WTC11 (cell line): ENCODE data around the gene OSBPL9. TPM values are rescaled to one million over a fixed set of nuclear protein-coding genes. Genes with fewer than 3 reads are reported as not detected.

Experiments used
- ATAC-seq: fragments of 200-7000 bp; cut with Tn5 transposase; 2 replicates; pipeline ENCODE4 v1.10.0; 2021; ENCODE audit warnings: mild to moderate bottlenecking, moderate library complexity
- CTCF ChIA-PET: fragments of 300-600 bp; sonication (Branson Sonifier 250); formaldehyde crosslinking; loops from one replicate; lab custom pipeline; 2021; ENCODE audit warnings: antibody characterized with exemption; lab: Charles Lee
- POLR2A ChIA-PET: fragments of 350-600 bp; sonication (Branson Sonifier 250); formaldehyde crosslinking; loops from one replicate; lab custom pipeline; 2021; ENCODE audit warnings: antibody characterized with exemption; lab: Charles Lee
- DNase-seq: peaks from one replicate; pipeline ENCODE4 v3.0.0; 2021; ENCODE audit warnings: low spot score
- H3K27ac Mint-ChIP-seq: 2 replicates; pipeline ENCODE4 v1.8.0; 2021; ENCODE audit warnings: mixed read lengths
- H3K27me3 Mint-ChIP-seq: 2 replicates; pipeline ENCODE4 v1.8.0; 2021; ENCODE audit warnings: low read depth, mild to moderate bottlenecking, moderate library complexity, mixed read lengths
- H3K36me3 Mint-ChIP-seq: 2 replicates; pipeline ENCODE4 v1.8.0; 2021; ENCODE audit warnings: mixed read lengths
- H3K4me1 Mint-ChIP-seq: 2 replicates; pipeline ENCODE4 v1.8.0; 2022; ENCODE audit warnings: mixed read lengths
- H3K4me3 Mint-ChIP-seq: 2 replicates; pipeline ENCODE4 v1.8.0; 2021; ENCODE audit warnings: mild to moderate bottlenecking, moderate library complexity, mixed read lengths
- H3K9me3 Mint-ChIP-seq: 2 replicates; pipeline ENCODE4 v1.8.0; 2021; ENCODE audit warnings: mixed read lengths
- CREB1 ChIP-seq: sonication (generic); formaldehyde crosslinking; IDR thresholded peaks from 2 replicates; pipeline ENCODE4 v1.8.0; 2023; ENCODE audit warnings: mild to moderate bottlenecking, missing genetic modification reagents
- GRHL2 ChIP-seq: fragments of 250-450 bp; sonication (Bioruptor Pico); IDR thresholded peaks from 2 replicates; pipeline ENCODE4 v1.8.0; 2022; ENCODE audit warnings: mild to moderate bottlenecking, moderate library complexity; ENCODE audit not compliant: insufficient replicate concordance, severe bottlenecking
- ZNF138 ChIP-seq: sonication (generic); formaldehyde crosslinking; conservative IDR thresholded peaks from 2 replicates; pipeline ENCODE4 v1.8.1; 2022; ENCODE audit warnings: mild to moderate bottlenecking, moderate library complexity, missing genetic modification reagents
- total RNA-seq: library from RNA; stranded (reverse); gene quantifications from 3 replicates; pipeline ENCODE4 v1.2.3, GENCODE V29; 2021
- TF ChIP-seq, protein P1 (sequence below): fragments of 250-450 bp; sonication (Bioruptor Pico); IDR thresholded peaks from 2 replicates; pipeline ENCODE4 v1.9.0; 2021; ENCODE audit warnings: mild to moderate bottlenecking, borderline replicate concordance
- TF ChIP-seq, protein P2 (sequence below): sonication (generic); formaldehyde crosslinking; IDR thresholded peaks from 2 replicates; pipeline ENCODE4 v1.8.1; 2023; ENCODE audit warnings: mild to moderate bottlenecking, missing genetic modification reagents
- TF ChIP-seq, protein P3 (sequence below): fragments of 250-450 bp; sonication (Bioruptor Pico); IDR thresholded peaks from 2 replicates; pipeline ENCODE4 v1.9.0; 2021; ENCODE audit warnings: moderate library complexity, mild to moderate bottlenecking, inconsistent platforms, borderline replicate concordance
- TF ChIP-seq, protein P4 (sequence below): fragments of 200-600 bp; IDR thresholded peaks from 2 replicates; pipeline ENCODE4 v1.8.0; 2022; ENCODE audit warnings: antibody characterized with exemption

The OSBPL9 gene
- total RNA-seq, 1 experiment from 2014 or later, result 55.6 TPM

DNA sequence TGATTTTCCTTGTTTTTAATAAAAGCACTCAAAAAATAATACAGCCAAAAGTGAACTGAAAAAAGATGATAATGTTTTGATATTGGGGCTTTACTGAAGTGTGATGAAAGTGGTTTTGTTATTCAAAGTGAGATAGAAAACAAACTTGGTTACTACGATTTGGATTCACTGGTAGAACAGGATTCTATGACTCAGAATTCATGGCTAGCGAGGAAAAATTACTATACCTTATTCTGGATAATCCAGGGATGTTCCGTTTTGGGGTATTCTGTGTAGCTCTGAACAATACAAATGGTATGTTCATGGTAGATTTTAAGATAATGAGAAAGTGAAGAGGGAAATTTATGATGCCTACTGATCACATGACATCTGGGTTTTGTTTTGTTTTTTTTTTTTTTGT lies 144.0 kb downstream of the OSBPL9 start (continued):
- TF ChIP-seq, protein P1, sequence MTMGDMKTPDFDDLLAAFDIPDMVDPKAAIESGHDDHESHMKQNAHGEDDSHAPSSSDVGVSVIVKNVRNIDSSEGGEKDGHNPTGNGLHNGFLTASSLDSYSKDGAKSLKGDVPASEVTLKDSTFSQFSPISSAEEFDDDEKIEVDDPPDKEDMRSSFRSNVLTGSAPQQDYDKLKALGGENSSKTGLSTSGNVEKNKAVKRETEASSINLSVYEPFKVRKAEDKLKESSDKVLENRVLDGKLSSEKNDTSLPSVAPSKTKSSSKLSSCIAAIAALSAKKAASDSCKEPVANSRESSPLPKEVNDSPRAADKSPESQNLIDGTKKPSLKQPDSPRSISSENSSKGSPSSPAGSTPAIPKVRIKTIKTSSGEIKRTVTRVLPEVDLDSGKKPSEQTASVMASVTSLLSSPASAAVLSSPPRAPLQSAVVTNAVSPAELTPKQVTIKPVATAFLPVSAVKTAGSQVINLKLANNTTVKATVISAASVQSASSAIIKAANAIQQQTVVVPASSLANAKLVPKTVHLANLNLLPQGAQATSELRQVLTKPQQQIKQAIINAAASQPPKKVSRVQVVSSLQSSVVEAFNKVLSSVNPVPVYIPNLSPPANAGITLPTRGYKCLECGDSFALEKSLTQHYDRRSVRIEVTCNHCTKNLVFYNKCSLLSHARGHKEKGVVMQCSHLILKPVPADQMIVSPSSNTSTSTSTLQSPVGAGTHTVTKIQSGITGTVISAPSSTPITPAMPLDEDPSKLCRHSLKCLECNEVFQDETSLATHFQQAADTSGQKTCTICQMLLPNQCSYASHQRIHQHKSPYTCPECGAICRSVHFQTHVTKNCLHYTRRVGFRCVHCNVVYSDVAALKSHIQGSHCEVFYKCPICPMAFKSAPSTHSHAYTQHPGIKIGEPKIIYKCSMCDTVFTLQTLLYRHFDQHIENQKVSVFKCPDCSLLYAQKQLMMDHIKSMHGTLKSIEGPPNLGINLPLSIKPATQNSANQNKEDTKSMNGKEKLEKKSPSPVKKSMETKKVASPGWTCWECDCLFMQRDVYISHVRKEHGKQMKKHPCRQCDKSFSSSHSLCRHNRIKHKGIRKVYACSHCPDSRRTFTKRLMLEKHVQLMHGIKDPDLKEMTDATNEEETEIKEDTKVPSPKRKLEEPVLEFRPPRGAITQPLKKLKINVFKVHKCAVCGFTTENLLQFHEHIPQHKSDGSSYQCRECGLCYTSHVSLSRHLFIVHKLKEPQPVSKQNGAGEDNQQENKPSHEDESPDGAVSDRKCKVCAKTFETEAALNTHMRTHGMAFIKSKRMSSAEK (CRISPR knock-in tag), result no peak
- no peak for TF ChIP-seq CREB1 (CRISPR knock-in tag)

DNA sequence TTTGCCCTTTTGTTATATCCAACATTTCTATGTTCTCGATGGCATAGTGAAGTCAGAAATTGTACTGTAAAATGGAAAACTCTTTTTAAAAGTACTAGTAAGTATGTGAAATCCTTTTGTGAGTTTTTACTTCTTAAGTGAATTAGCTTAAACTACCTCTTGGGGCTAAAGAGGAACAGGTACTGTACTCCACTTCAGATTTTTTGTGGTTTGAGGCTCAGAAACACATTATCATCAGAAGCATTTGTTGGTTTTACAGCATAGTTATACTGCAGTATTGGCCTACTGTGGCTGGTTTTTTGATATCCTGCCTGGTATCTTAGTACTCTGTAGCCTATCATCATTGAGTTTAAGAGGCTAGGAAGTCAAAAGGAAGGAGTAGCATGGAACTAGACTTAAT lies 144.5 kb downstream of the OSBPL9 start:
- peaks cover 16% of the 10 kb centered on the region for H3K36me3 Mint-ChIP-seq
- ATAC-seq (no peak), DNase-seq (no peak)
- POLR2A ChIA-PET, result no interaction called here
- CTCF ChIA-PET, result no interaction called here
- no peak for TF ChIP-seq GRHL2 (CRISPR knock-in tag)
- no peaks in the 10 kb centered on the region for H3K4me1 Mint-ChIP-seq
- no peak overlapping the region for H3K27ac Mint-ChIP-seq
- no peaks in the 10 kb centered on the region for H3K9me3 Mint-ChIP-seq
- no peak overlapping the region for H3K4me3 Mint-ChIP-seq
- no peaks in the 10 kb centered on the region for H3K27me3 Mint-ChIP-seq

DNA sequence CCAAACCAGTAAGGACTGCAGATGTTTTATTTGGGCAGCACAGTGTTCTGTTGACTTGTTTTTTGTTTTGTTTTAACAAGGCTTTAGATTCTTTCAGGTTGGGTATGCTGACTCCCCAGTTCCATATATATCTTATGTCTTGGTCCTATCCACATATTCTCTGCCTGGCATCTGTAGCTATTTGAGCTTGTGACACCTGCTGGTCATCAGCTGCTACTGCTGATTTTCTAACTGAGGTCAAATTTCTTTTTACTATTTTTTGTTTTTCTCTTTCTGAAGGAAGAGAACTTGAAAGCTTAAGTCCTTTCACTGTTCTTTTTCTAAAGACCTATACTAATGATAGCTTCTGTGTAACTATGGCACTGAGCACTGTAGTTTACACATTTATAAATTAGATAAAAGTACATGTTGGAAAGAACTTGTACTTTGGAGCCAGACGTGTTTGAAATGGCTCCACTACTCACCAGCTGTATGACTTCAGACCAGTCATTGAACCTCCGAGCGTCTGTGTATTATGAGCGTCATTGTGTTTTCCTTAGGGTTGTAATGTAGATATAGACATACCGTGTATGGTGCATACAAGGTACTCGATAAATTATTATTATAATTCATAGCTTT lies 152.2 kb downstream of the OSBPL9 start:
- DNase-seq, result no peak
- H3K36me3 Mint-ChIP-seq, result peaks cover 48% of the 10 kb centered on the region
- CTCF ChIA-PET, result interaction anchor here (0.6 to 3.0 kb wide), 23 partner anchors 8 to 472 kb away, joined by 3 to 19 read pairs (median 4); partner anchors contain the start of gene EPS15

DNA sequence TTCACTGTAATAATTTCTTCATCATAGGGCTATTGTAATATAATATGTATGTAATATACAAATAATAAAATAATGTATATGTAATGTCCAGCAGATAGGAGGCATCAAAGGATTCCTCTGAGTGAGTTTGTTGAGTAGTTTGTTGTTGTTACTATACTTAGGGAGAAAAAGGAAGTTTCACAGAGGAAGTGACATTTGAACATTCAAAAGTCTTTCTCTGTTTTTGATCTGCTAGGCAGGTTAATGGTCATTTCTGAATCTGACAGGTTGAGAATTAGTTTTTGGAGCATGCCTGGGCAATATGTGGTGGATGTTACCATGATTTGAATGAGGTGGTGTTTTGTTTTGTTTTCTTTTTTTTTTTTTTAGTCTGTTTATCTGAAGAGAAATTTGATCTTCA lies 159.5 kb downstream of the OSBPL9 start:
- H3K27me3 Mint-ChIP-seq, result no peaks in the 10 kb centered on the region
- H3K4me3 Mint-ChIP-seq, result no peak overlapping the region
- H3K9me3 Mint-ChIP-seq, result peaks cover 4% of the 10 kb centered on the region
- CTCF ChIA-PET, result interaction anchor here (1.3 kb wide), 1 partner anchor 8 kb away, joined by 9 read pairs; no protein-coding TSS in a partner anchor
- DNase-seq, result no peak
- H3K27ac Mint-ChIP-seq, result peak overlapping the region; percentile 5; the same call in 1 of the 2 replicates
- ATAC-seq, result no peak
- TF ChIP-seq, protein P2, sequence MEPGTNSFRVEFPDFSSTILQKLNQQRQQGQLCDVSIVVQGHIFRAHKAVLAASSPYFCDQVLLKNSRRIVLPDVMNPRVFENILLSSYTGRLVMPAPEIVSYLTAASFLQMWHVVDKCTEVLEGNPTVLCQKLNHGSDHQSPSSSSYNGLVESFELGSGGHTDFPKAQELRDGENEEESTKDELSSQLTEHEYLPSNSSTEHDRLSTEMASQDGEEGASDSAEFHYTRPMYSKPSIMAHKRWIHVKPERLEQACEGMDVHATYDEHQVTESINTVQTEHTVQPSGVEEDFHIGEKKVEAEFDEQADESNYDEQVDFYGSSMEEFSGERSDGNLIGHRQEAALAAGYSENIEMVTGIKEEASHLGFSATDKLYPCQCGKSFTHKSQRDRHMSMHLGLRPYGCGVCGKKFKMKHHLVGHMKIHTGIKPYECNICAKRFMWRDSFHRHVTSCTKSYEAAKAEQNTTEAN, result no peak
- no peak for TF ChIP-seq ZNF138 (CRISPR knock-in tag)
- TF ChIP-seq, all 79 proteins: peak for 0
- POLR2A ChIA-PET, result no interaction called here
- Mint-ChIP-seq H3K4me1 (no peaks in the 10 kb centered on the region), H3K36me3 (peaks cover 43% of the 10 kb centered on the region)

More for the DNA sequence above, 152.2 kb downstream of the OSBPL9 start:
- Mint-ChIP-seq H3K4me3 (no peak overlapping the region), H3K27ac (no peak overlapping the region), H3K27me3 (no peaks in the 10 kb centered on the region), H3K9me3 (no peaks in the 10 kb centered on the region), H3K4me1 (no peaks in the 10 kb centered on the region)
- TF ChIP-seq, protein P3, sequence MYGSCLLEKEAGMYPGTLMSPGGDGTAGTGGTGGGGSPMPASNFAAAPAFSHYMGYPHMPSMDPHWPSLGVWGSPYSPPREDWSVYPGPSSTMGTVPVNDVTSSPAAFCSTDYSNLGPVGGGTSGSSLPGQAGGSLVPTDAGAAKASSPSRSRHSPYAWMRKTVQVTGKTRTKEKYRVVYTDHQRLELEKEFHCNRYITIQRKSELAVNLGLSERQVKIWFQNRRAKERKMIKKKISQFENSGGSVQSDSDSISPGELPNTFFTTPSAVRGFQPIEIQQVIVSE (CRISPR knock-in tag), result no peak
- TF ChIP-seq, protein P4, sequence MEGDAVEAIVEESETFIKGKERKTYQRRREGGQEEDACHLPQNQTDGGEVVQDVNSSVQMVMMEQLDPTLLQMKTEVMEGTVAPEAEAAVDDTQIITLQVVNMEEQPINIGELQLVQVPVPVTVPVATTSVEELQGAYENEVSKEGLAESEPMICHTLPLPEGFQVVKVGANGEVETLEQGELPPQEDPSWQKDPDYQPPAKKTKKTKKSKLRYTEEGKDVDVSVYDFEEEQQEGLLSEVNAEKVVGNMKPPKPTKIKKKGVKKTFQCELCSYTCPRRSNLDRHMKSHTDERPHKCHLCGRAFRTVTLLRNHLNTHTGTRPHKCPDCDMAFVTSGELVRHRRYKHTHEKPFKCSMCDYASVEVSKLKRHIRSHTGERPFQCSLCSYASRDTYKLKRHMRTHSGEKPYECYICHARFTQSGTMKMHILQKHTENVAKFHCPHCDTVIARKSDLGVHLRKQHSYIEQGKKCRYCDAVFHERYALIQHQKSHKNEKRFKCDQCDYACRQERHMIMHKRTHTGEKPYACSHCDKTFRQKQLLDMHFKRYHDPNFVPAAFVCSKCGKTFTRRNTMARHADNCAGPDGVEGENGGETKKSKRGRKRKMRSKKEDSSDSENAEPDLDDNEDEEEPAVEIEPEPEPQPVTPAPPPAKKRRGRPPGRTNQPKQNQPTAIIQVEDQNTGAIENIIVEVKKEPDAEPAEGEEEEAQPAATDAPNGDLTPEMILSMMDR, result peak; percentile 69
- peak; percentile 78 for ATAC-seq
- POLR2A ChIA-PET, result no interaction called here
